ENCODE results near the gene AXIN1. TPM values are rescaled to one million over a fixed set of nuclear protein-coding genes. Genes with fewer than 3 reads are reported as not detected.

Gene AXIN1
- total RNA-seq, 1 donor from 2014 or later = 27.0 TPM

- Mint-ChIP-seq H3K4me3 (ENCODE audit: unreplicated experiment) (no peak overlapping the region), H3K4me1 (ENCODE audit: low read depth, unreplicated experiment) (no peaks in the 10 kb centered on the region), H3K36me3 (ENCODE audit: low read depth, unreplicated experiment) (peaks cover 8% of the 10 kb centered on the region), H3K27ac (ENCODE audit: unreplicated experiment) (no peak overlapping the region), H3K27me3 (ENCODE audit: low read depth, unreplicated experiment) (no peaks in the 10 kb centered on the region), H3K9me3 (ENCODE audit: unreplicated experiment) (no peaks in the 10 kb centered on the region)
- Histone ChIP-seq H3K27me3 (ENCODE audit: insufficient read depth, low read length) (no peaks in the 10 kb centered on the region), H3K9ac (ENCODE audit: low read length) (no peak overlapping the region), H3K9me3 (ENCODE audit: insufficient read depth, low read depth, low read length) (no peaks in the 10 kb centered on the region), H3K79me2 (ENCODE audit: insufficient read depth, low read length) (no peaks in the 10 kb centered on the region), H3K4me3 (ENCODE audit: insufficient read depth, low read depth, low read length) (no peak overlapping the region), H3K4me1 (ENCODE audit: insufficient read depth, low read length) (no peaks in the 10 kb centered on the region), H4K20me1 (ENCODE audit: insufficient read depth, low read length) (no peaks in the 10 kb centered on the region), H3K27ac (ENCODE audit: low read depth, low read length) (no peak overlapping the region), H3K36me3 (ENCODE audit: insufficient read depth, low read length) (no peaks in the 10 kb centered on the region), H2AFZ (ENCODE audit: low read depth, low read length) (no peak overlapping the region), H3K4me2 (ENCODE audit: low read length) (no peak overlapping the region)
- no peak for FAIRE-seq
- no peak for TF ChIP-seq EZH2 (IDR thresholded peaks at IDR 0.05; ENCODE audit: insufficient read depth, low read length)
- no peak for DNase-seq (ENCODE audit: low read depth)
Observed at GRCh38 chr16:290015-290680, 62.4 kb downstream of the AXIN1 start.

- Mint-ChIP-seq H3K4me3 (ENCODE audit: unreplicated experiment) (no peak overlapping the region), H3K36me3 (ENCODE audit: low read depth, unreplicated experiment) (peaks cover 8% of the 10 kb centered on the region), H3K4me1 (ENCODE audit: low read depth, unreplicated experiment) (no peaks in the 10 kb centered on the region), H3K27ac (ENCODE audit: unreplicated experiment) (no peak overlapping the region), H3K9me3 (ENCODE audit: unreplicated experiment) (no peaks in the 10 kb centered on the region), H3K27me3 (ENCODE audit: low read depth, unreplicated experiment) (no peaks in the 10 kb centered on the region)
- Histone ChIP-seq H2AFZ (ENCODE audit: low read depth, low read length) (no peak overlapping the region), H3K4me1 (ENCODE audit: insufficient read depth, low read length) (no peaks in the 10 kb centered on the region), H3K27me3 (ENCODE audit: insufficient read depth, low read length) (no peaks in the 10 kb centered on the region), H3K4me3 (ENCODE audit: insufficient read depth, low read depth, low read length) (no peak overlapping the region), H3K79me2 (ENCODE audit: insufficient read depth, low read length) (no peaks in the 10 kb centered on the region), H3K27ac (ENCODE audit: low read depth, low read length) (no peak overlapping the region), H3K9ac (ENCODE audit: low read length) (no peak overlapping the region), H3K9me3 (ENCODE audit: insufficient read depth, low read depth, low read length) (no peaks in the 10 kb centered on the region), H4K20me1 (ENCODE audit: insufficient read depth, low read length) (no peaks in the 10 kb centered on the region), H3K36me3 (ENCODE audit: insufficient read depth, low read length) (no peaks in the 10 kb centered on the region), H3K4me2 (ENCODE audit: low read length) (no peak overlapping the region)
- DNase-seq (ENCODE audit: low read depth) (no peak), FAIRE-seq (no peak)
- no peak for TF ChIP-seq EZH2 (IDR thresholded peaks at IDR 0.05; ENCODE audit: insufficient read depth, low read length)
- TF ChIP-seq, protein P1, sequence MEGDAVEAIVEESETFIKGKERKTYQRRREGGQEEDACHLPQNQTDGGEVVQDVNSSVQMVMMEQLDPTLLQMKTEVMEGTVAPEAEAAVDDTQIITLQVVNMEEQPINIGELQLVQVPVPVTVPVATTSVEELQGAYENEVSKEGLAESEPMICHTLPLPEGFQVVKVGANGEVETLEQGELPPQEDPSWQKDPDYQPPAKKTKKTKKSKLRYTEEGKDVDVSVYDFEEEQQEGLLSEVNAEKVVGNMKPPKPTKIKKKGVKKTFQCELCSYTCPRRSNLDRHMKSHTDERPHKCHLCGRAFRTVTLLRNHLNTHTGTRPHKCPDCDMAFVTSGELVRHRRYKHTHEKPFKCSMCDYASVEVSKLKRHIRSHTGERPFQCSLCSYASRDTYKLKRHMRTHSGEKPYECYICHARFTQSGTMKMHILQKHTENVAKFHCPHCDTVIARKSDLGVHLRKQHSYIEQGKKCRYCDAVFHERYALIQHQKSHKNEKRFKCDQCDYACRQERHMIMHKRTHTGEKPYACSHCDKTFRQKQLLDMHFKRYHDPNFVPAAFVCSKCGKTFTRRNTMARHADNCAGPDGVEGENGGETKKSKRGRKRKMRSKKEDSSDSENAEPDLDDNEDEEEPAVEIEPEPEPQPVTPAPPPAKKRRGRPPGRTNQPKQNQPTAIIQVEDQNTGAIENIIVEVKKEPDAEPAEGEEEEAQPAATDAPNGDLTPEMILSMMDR (IDR thresholded peaks at IDR 0.05; ENCODE audit: insufficient read depth, low read depth, low read length) = no peak
Observed at GRCh38 chr16:289395-289997, 63.0 kb downstream of the AXIN1 start.

DNA sequence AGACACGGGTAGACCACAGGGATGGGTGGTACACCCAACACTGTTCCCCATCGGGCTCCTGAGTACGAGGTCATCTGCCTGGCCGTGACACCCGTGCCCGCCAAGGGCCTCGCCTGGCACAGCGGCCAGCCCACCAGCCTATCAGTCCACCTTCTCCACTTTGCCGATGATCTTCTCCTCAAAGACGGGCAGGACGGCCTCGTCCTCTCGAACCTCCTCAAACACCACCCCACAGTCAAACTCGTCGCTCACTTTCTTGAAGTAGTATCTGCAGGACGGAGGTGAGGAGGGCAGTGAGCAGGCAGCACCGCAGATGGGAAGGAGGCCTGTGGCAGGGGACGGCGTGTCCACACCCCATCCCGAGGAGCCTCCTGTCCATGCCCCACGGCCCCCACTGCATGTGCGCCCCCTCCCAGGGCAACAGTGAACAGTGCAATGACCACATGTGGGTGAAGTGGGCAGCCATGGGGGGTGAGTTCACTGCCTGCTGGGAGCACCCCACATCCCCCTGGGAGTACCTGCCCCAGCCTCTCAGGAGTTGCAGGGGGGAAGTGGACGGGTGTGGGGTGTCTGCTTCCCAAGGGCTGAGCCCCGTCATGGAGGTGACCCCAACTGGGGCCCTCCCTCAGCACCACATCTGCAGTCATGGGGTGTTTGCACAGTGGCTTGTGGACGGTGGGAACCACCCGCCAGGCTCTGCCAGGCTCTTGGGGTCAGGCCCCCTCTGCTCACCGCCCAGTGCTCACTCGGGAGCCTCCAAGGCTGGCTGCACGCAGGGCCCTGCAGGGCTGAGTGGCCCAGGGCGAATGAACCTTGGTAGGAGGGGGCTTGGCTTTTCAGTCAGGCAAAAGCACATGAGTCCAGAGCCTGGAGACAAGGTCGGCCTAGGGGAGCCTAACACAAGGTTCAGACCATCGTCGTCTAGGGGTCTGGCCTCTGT lies 64.3 kb downstream of the AXIN1 start:
- Mint-ChIP-seq H3K4me1 (ENCODE audit: low read depth, unreplicated experiment) (no peaks in the 10 kb centered on the region), H3K9me3 (ENCODE audit: unreplicated experiment) (no peaks in the 10 kb centered on the region), H3K27ac (ENCODE audit: unreplicated experiment) (no peak overlapping the region), H3K4me3 (ENCODE audit: unreplicated experiment) (no peak overlapping the region), H3K27me3 (ENCODE audit: low read depth, unreplicated experiment) (no peaks in the 10 kb centered on the region), H3K36me3 (ENCODE audit: low read depth, unreplicated experiment) (peaks cover 8% of the 10 kb centered on the region)
- TF ChIP-seq, protein P1 (IDR thresholded peaks at IDR 0.05; ENCODE audit: insufficient read depth, low read depth, low read length) = no peak
- TF ChIP-seq EZH2 (IDR thresholded peaks at IDR 0.05; ENCODE audit: insufficient read depth, low read length) = no peak
- Histone ChIP-seq H4K20me1 (ENCODE audit: insufficient read depth, low read length) (no peaks in the 10 kb centered on the region), H3K79me2 (ENCODE audit: insufficient read depth, low read length) (no peaks in the 10 kb centered on the region), H3K4me1 (ENCODE audit: insufficient read depth, low read length) (no peaks in the 10 kb centered on the region), H3K27me3 (ENCODE audit: insufficient read depth, low read length) (no peaks in the 10 kb centered on the region), H2AFZ (ENCODE audit: low read depth, low read length) (no peak overlapping the region), H3K4me3 (ENCODE audit: insufficient read depth, low read depth, low read length) (no peak overlapping the region), H3K4me2 (ENCODE audit: low read length) (no peak overlapping the region), H3K36me3 (ENCODE audit: insufficient read depth, low read length) (no peaks in the 10 kb centered on the region), H3K9ac (ENCODE audit: low read length) (no peak overlapping the region), H3K9me3 (ENCODE audit: insufficient read depth, low read depth, low read length) (no peaks in the 10 kb centered on the region), H3K27ac (ENCODE audit: low read depth, low read length) (no peak overlapping the region)
- no peak for FAIRE-seq
- DNase-seq (ENCODE audit: low read depth) = no peak
